Adrenal gland (tissue), 5 donors: ENCODE results near the gene AFF1.

Experiments used
- POLR2A ChIP-seq, 2 donors: fragments of 450-650 bp; IDR thresholded peaks; one replicate each; pipeline ENCODE4 v1.6.1; 2017; ENCODE audit warnings: antibody characterized with exemption in 2 of 2, mild to moderate bottlenecking in 2 of 2, moderate library complexity in 1 of 2
- TF ChIP-seq, protein P1 (sequence below), 6 experiments: fragments of 450-650 bp in 4 of 6; fragments of 200-600 bp in 2 of 6; sonication (generic) in 1 of 6; IDR thresholded peaks; 1 replicate in 5 of 6; 2 replicates in 1 of 6; pipeline versions ENCODE4 v1.5.1 to v1.8.0; 2016 to 2021; ENCODE audit warnings: antibody characterized with exemption in 6 of 6, mild to moderate bottlenecking in 2 of 6, moderate library complexity in 1 of 6
- donor health status: DM: no; HTN: no; CAD: no.

DNA sequence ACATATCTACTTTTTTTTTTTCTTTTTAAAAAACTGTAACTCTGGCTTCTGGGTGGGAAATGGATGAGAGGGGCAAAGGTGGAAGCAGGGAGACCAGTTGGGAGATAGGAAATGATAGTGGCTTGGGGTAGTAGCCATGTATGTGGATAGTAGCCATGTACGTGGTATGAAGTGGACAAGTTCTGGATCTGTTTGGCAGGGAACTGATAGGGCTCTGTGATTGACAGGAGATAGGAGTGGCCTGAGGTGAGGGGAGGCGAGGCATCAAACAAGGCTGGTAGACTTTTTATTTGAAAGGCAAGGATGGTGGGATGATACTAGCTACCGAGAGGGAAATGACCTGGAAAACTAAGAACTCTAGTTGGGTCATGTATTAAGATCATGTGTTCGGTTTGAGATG, 117.8 kb downstream of the AFF1 start:
- TF ChIP-seq POLR2A (IDR thresholded peaks at IDR 0.05) = no peak
- TF ChIP-seq, protein P1, sequence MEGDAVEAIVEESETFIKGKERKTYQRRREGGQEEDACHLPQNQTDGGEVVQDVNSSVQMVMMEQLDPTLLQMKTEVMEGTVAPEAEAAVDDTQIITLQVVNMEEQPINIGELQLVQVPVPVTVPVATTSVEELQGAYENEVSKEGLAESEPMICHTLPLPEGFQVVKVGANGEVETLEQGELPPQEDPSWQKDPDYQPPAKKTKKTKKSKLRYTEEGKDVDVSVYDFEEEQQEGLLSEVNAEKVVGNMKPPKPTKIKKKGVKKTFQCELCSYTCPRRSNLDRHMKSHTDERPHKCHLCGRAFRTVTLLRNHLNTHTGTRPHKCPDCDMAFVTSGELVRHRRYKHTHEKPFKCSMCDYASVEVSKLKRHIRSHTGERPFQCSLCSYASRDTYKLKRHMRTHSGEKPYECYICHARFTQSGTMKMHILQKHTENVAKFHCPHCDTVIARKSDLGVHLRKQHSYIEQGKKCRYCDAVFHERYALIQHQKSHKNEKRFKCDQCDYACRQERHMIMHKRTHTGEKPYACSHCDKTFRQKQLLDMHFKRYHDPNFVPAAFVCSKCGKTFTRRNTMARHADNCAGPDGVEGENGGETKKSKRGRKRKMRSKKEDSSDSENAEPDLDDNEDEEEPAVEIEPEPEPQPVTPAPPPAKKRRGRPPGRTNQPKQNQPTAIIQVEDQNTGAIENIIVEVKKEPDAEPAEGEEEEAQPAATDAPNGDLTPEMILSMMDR (IDR thresholded peaks at IDR 0.05) = no peak
